GM23338 (cell line): ENCODE results near the gene LYG2. TPM values are rescaled to one million over a fixed set of nuclear protein-coding genes. Genes with fewer than 3 reads are reported as not detected.
"Not testable (repeated sequence)": the region's sequence is repeated elsewhere in the genome, so short reads cannot be mapped to it uniquely, and the experiment has no call there.

Experiments
- ATAC-seq: fragments of 200-7000 bp; cut with Tn5 transposase; 3 replicates; pipeline ENCODE4 v1.9.1; 2020
- DNase-seq: peaks from one replicate; pipeline ENCODE4 v3.0.0-alpha.2; 2015; ENCODE audit warnings: low spot score
- H2AFZ ChIP-seq: fragments of 200-600 bp; sonication (generic); 2 replicates; pipeline ENCODE4 v1.8.0; 2016; ENCODE audit warnings: antibody characterized with exemption, mild to moderate bottlenecking, moderate library complexity
- H3F3A ChIP-seq: fragments of 200-600 bp; sonication (generic); replicated peaks from 2 replicates; pipeline ENCODE4 v1.8.0; 2017; ENCODE audit warnings: antibody characterized with exemption, mixed run types, low read depth
- H3K27ac ChIP-seq: fragments of 200-600 bp; sonication (generic); 2 replicates; pipeline ENCODE4 v1.6.1; 2016; ENCODE audit warnings: low read depth
- H3K27me3 ChIP-seq: fragments of 200-600 bp; sonication (generic); 2 replicates; pipeline ENCODE4 v1.8.0; 2016; ENCODE audit warnings: mild to moderate bottlenecking, mixed run types, moderate library complexity; ENCODE audit not compliant: insufficient read depth
- H3K36me3 ChIP-seq: fragments of 200-600 bp; sonication (generic); 2 replicates; pipeline ENCODE4 v1.8.0; 2016; ENCODE audit warnings: mild to moderate bottlenecking; ENCODE audit not compliant: insufficient read depth
- H3K4me1 ChIP-seq: fragments of 200-600 bp; sonication (generic); 2 replicates; pipeline ENCODE4 v1.8.0; 2016; ENCODE audit warnings: mild to moderate bottlenecking, moderate library complexity; ENCODE audit not compliant: insufficient read depth
- H3K4me2 ChIP-seq: fragments of 200-600 bp; sonication (generic); 2 replicates; pipeline ENCODE4 v1.7.1; 2017; ENCODE audit warnings: mixed run types
- H3K4me3 ChIP-seq: fragments of 200-600 bp; sonication (generic); 2 replicates; pipeline ENCODE4 v1.6.1; 2016; ENCODE audit warnings: mixed run types
- H3K79me2 ChIP-seq: fragments of 200-600 bp; sonication (generic); replicated peaks from 2 replicates; pipeline ENCODE4 v1.8.0; 2017; ENCODE audit warnings: mild to moderate bottlenecking; ENCODE audit not compliant: insufficient read depth
- H3K9me2 ChIP-seq: fragments of 200-600 bp; sonication (generic); 2 replicates; pipeline ENCODE4 v1.8.0; 2017; ENCODE audit not compliant: insufficient read depth
- H4K20me1 ChIP-seq: fragments of 200-600 bp; sonication (generic); replicated peaks from 2 replicates; pipeline ENCODE4 v1.8.0; 2017; ENCODE audit warnings: mild to moderate bottlenecking; ENCODE audit not compliant: insufficient read depth
- H3K27ac Mint-ChIP-seq: 2 replicates; pipeline ENCODE4 v1.8.0; 2020; ENCODE audit warnings: inconsistent platforms, mild to moderate bottlenecking, moderate library complexity, mixed read lengths
- H3K27me3 Mint-ChIP-seq: 3 replicates; pipeline ENCODE4 v1.8.0; 2022; ENCODE audit warnings: low read depth, mild to moderate bottlenecking, moderate library complexity, mixed read lengths, inconsistent platforms; ENCODE audit not compliant: insufficient read depth, poor library complexity
- H3K36me3 Mint-ChIP-seq: 3 replicates; pipeline ENCODE4 v1.8.0; 2021; ENCODE audit warnings: low read depth, mild to moderate bottlenecking, inconsistent platforms, moderate library complexity, mixed read lengths
- H3K4me1 Mint-ChIP-seq: 3 replicates; pipeline ENCODE4 v1.8.0; 2020; ENCODE audit warnings: mild to moderate bottlenecking, inconsistent platforms, mixed read lengths
- H3K4me3 Mint-ChIP-seq: 3 replicates; pipeline ENCODE4 v1.8.0; 2021; ENCODE audit warnings: moderate library complexity, mild to moderate bottlenecking, inconsistent platforms, mixed read lengths
- H3K9me3 Mint-ChIP-seq: 3 replicates; pipeline ENCODE4 v1.8.0; 2020; ENCODE audit warnings: moderate library complexity, mild to moderate bottlenecking, inconsistent platforms, mixed read lengths
- CREB1 ChIP-seq: fragments of 250-450 bp; sonication (Bioruptor Pico); IDR thresholded peaks from 2 replicates; pipeline ENCODE4 v1.5.0; 2020; ENCODE audit warnings: low read depth, mild to moderate bottlenecking, moderate library complexity
- JUNB ChIP-seq: IDR thresholded peaks from one replicate; pipeline ENCODE4 v1.6.1; 2016; ENCODE audit warnings: antibody characterized with exemption; ENCODE audit not compliant: unreplicated experiment
- NANOG ChIP-seq: IDR thresholded peaks from 2 replicates; pipeline ENCODE4 v1.6.1; 2016; ENCODE audit warnings: antibody characterized with exemption, borderline replicate concordance
- POLR2AphosphoS5 ChIP-seq: IDR thresholded peaks from 2 replicates; pipeline ENCODE4 v1.6.1; 2016; ENCODE audit warnings: antibody characterized with exemption, low read depth
- ZNF114 ChIP-seq: fragments of 250-450 bp; sonication (Bioruptor Pico); IDR thresholded peaks from 2 replicates; pipeline ENCODE4 v1.5.0; 2020; ENCODE audit warnings: mild to moderate bottlenecking, moderate library complexity
- ZNF331 ChIP-seq: fragments of 250-450 bp; sonication (Bioruptor Pico); IDR thresholded peaks from 2 replicates; pipeline ENCODE4 v1.5.0; 2020; ENCODE audit warnings: low read depth, mild to moderate bottlenecking, moderate library complexity
- polyA plus RNA-seq: library from polyadenylated mRNA; unstranded; fragments of >200 nt; fragmentation: Nextera tagmentation; extraction: Ambion mirVana; gene quantifications from 2 replicates; pipeline ENCODE4 v1.2.1, GENCODE V29; 2016
- total RNA-seq: library from RNA; depleted of rRNA; stranded (reverse); fragments of >200 nt; shearing (Covaris generic); gene quantifications from 2 replicates; pipeline ENCODE4 v1.2.3, GENCODE V29; 2014
- TF ChIP-seq, protein P1 (sequence below): IDR thresholded peaks from one replicate; pipeline ENCODE4 v1.6.1; 2018; ENCODE audit warnings: antibody characterized with exemption; ENCODE audit not compliant: unreplicated experiment
- TF ChIP-seq, protein P2 (sequence below), 2 experiments: fragments of 200-600 bp in 1 of 2; sonication (generic) in 1 of 2; conservative IDR thresholded peaks; 2 replicates each; pipeline versions ENCODE4 v1.5.1 to v1.6.1; 2016 to 2017; ENCODE audit warnings: antibody characterized with exemption in 2 of 2, low read depth in 2 of 2, mild to moderate bottlenecking in 2 of 2, moderate library complexity in 1 of 2

The LYG2 gene
- total and polyA plus RNA-seq, 2 experiments from 2014 or later = 0.99 TPM; not detected in 1

DNA sequence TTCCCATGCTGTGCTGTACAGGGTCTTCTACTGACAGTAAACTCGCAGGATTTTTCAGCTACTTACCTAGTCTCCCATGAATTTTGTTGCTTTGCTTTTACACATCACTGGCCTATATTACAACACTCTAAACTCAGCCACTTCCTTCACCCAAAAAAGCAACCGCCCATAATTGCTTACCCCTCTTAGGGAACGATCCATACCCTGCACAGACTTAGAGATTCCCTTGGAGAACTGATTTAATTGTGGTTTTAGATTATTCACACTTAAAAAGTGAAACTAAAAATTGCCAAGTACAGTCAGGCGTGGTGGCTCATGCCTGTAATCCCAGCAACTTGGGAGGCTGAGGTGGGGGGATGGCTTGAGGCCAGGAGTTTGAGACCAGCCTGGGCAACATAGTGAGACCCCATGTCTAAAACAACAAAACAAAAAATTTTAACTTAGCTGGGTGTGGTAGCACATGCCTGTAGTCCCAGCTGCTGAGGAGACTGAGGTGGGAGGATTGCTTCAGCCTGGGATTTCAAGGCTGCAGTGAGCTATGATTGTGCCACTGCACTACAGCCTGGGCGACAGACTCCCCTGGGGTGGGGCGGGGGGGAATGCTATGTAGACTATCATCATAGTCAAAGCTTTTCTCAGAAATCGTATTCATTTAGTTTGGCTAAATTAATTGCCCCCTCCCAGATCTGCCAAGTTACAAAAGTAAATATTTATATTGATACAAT is 55.2 kb downstream of the LYG2 start (continued):
- TF ChIP-seq, protein P1, sequence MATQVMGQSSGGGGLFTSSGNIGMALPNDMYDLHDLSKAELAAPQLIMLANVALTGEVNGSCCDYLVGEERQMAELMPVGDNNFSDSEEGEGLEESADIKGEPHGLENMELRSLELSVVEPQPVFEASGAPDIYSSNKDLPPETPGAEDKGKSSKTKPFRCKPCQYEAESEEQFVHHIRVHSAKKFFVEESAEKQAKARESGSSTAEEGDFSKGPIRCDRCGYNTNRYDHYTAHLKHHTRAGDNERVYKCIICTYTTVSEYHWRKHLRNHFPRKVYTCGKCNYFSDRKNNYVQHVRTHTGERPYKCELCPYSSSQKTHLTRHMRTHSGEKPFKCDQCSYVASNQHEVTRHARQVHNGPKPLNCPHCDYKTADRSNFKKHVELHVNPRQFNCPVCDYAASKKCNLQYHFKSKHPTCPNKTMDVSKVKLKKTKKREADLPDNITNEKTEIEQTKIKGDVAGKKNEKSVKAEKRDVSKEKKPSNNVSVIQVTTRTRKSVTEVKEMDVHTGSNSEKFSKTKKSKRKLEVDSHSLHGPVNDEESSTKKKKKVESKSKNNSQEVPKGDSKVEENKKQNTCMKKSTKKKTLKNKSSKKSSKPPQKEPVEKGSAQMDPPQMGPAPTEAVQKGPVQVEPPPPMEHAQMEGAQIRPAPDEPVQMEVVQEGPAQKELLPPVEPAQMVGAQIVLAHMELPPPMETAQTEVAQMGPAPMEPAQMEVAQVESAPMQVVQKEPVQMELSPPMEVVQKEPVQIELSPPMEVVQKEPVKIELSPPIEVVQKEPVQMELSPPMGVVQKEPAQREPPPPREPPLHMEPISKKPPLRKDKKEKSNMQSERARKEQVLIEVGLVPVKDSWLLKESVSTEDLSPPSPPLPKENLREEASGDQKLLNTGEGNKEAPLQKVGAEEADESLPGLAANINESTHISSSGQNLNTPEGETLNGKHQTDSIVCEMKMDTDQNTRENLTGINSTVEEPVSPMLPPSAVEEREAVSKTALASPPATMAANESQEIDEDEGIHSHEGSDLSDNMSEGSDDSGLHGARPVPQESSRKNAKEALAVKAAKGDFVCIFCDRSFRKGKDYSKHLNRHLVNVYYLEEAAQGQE = no peak
- TF ChIP-seq NANOG (no peak), JUNB (no peak), POLR2AphosphoS5 (no peak), ZNF331 (CRISPR knock-in tag) (no peak), ZNF114 (no peak), CREB1 (CRISPR knock-in tag) (no peak)
- TF ChIP-seq, protein P2, sequence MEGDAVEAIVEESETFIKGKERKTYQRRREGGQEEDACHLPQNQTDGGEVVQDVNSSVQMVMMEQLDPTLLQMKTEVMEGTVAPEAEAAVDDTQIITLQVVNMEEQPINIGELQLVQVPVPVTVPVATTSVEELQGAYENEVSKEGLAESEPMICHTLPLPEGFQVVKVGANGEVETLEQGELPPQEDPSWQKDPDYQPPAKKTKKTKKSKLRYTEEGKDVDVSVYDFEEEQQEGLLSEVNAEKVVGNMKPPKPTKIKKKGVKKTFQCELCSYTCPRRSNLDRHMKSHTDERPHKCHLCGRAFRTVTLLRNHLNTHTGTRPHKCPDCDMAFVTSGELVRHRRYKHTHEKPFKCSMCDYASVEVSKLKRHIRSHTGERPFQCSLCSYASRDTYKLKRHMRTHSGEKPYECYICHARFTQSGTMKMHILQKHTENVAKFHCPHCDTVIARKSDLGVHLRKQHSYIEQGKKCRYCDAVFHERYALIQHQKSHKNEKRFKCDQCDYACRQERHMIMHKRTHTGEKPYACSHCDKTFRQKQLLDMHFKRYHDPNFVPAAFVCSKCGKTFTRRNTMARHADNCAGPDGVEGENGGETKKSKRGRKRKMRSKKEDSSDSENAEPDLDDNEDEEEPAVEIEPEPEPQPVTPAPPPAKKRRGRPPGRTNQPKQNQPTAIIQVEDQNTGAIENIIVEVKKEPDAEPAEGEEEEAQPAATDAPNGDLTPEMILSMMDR (conservative IDR thresholded peaks at IDR 0.05; ENCODE audit: low read depth in 2 of 2) = no peak

DNA sequence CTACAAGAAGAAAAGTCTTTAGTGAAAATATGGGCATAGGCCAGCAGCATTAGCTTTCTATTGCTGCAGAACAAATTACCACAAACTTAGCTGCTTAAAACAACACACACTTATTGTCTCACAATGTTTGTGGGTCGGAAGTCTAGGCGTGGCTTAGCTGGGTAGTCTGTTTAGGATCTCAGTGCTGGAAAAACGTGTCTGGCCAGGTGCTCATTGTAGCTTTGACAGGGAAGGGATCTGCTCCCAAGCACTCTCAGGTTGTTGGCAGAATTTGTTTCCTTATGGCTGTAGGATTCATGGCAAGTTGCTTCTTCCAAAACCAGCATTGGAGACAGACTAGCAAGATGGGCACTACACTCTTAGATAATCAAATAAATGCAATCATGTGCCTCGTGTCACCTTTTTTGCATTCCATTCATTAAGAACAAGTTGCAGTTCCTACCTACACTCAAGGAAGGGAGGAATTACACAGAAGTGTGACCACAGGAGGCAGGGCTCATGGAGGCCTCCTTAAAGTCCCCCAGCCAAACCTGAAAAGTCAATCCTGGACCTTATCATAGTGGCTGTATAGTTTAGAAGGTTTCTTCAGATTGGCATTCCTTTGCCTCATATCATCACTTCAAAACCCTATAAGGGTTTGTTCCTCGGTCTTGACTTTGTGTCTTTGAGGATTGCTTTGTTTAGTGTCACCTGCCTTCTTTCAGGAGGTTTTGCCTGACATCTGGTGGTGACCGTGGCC is 57.2 kb downstream of the LYG2 start:
- Mint-ChIP-seq H3K4me3 (no peak overlapping the region), H3K27ac (no peak overlapping the region), H3K36me3 (peaks cover 44% of the 10 kb centered on the region), H3K4me1 (no peaks in the 10 kb centered on the region), H3K9me3 (peaks cover 12% of the 10 kb centered on the region), H3K27me3 (peaks cover 5% of the 10 kb centered on the region)
- Histone ChIP-seq H3F3A (no peaks in the 10 kb centered on the region), H3K27ac (no peak overlapping the region), H3K4me1 (no peaks in the 10 kb centered on the region), H3K9me2 (no peaks in the 10 kb centered on the region; the same call in 1 of the 2 replicates), H2AFZ (no peak overlapping the region), H3K36me3 (peaks cover 21% of the 10 kb centered on the region), H3K4me3 (no peak overlapping the region), H3K27me3 (no peaks in the 10 kb centered on the region), H3K79me2 (no peaks in the 10 kb centered on the region), H4K20me1 (0 out of 2 replicates have a peak, but pooled peaks cover 4% of the 10 kb centered on the region), H3K4me2 (no peak overlapping the region)
- no peak for TF ChIP-seq JUNB
- TF ChIP-seq, protein P2 (conservative IDR thresholded peaks at IDR 0.05; ENCODE audit: low read depth in 2 of 2) = 0 out of 4 replicates have a peak, but pooled peaks of 1 of the 2 experiments have one; percentile 13
- no peak for DNase-seq
- no peak for ATAC-seq

DNA sequence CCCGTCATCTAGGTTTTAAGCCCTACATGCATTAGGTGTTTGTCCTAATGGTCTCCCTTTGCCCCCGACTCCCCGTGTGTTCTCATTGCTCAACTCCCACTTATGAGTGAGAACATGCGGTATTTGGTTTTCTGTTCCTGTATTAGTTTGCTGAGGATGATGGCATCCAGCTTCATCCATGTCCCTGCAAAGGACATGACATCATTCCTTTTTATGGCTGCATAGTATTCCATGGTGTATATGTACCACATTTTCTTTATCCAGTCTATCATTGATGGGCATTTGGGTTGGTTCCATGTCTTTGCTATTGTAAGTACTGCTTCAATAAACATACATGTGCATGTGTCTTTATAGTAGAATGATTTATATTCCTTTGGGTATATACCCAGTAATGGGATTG is 63.1 kb downstream of the LYG2 start:
- DNase-seq, ATAC-seq, H3K4me3 ChIP-seq, H3K27me3 ChIP-seq, H3K4me3 Mint-ChIP-seq, H3K27ac Mint-ChIP-seq, H3K4me1 Mint-ChIP-seq, H3K4me2 ChIP-seq, H3K9me3 Mint-ChIP-seq, H3K4me1 ChIP-seq, H3K27me3 Mint-ChIP-seq, H3F3A ChIP-seq, H2AFZ ChIP-seq, H3K9me2 ChIP-seq, H3K27ac ChIP-seq: not testable (repeated sequence)
- H4K20me1 ChIP-seq = peaks cover 17% of the 10 kb centered on the region
- H3K36me3 Mint-ChIP-seq = peaks cover 74% of the 10 kb centered on the region
- H3K36me3 ChIP-seq = peaks cover 42% of the 10 kb centered on the region
- H3K79me2 ChIP-seq = peaks cover 30% of the 10 kb centered on the region
